ENCODE results near the gene ZP4. TPM values are rescaled to one million over a fixed set of nuclear protein-coding genes. Genes with fewer than 3 reads are reported as not detected.

The ZP4 gene
- total and polyA plus RNA-seq, 9 of the 15 experiments (the other 6 are each of a cell fraction or from before 2014, with no cell fraction given): not detected

- no peak for TF ChIP-seq GTF3C2 (IDR thresholded peaks at IDR 0.05; ENCODE audit: borderline replicate concordance, extremely low read depth, insufficient read length)
- no peak for TF ChIP-seq NFRKB (IDR thresholded peaks at IDR 0.05; ENCODE audit: low read depth)
- no peak for TF ChIP-seq ERF (CRISPR knock-in tag; IDR thresholded peaks at IDR 0.05)
- TF ChIP-seq POLR2B (IDR thresholded peaks at IDR 0.05; ENCODE audit: low read depth, partially characterized antibody): no peak
- no peak for TF ChIP-seq SMARCE1 (IDR thresholded peaks at IDR 0.05)
- TF ChIP-seq ZNF133 (CRISPR knock-in tag; IDR thresholded peaks at IDR 0.05): no peak
- no peak for TF ChIP-seq POLR2AphosphoS2 (IDR thresholded peaks at IDR 0.05; ENCODE audit: low read length)
These were observed 33.3 kb downstream of the ZP4 start (continued) for GRCh38 chr1:237857455-237857854.

GRCh38 chr1:237852342-237852741, 38.4 kb downstream of the ZP4 start:
- DNase-seq (ENCODE audit: extremely low read depth in 1 of 4, low spot score in 3 of 4) (no peak), FAIRE-seq (no peak), ATAC-seq (no peak)
- WGBS (ENCODE audit: insufficient coverage, low coverage, missing lambda C conversion rate): 3% methylated on average over 3 of the region's 3 CpGs
- CTCF ChIA-PET (ENCODE audit: low intra/inter-chr PET ratio): no interaction called here
- Histone ChIP-seq H3K4me2 (ENCODE audit: insufficient read depth, low read length) (no peak overlapping the region), H2AFZ (ENCODE audit: low read depth, low read length) (no peak overlapping the region), H3K9ac (ENCODE audit: insufficient read depth in 1 of 2, low read depth in 2 of 2, low read length in 2 of 2) (no peak overlapping the region), H3K79me2 (ENCODE audit: control insufficient read depth, insufficient read depth, low read length) (no peaks in the 10 kb centered on the region), H3K27ac (ENCODE audit: extremely low read depth, low read depth, low read length) (no peak overlapping the region), H3K9me1 (ENCODE audit: control insufficient read depth, insufficient read depth, low read length) (no peaks in the 10 kb centered on the region), H3K36me3 (ENCODE audit: control insufficient read depth, insufficient read depth, low read length) (no peaks in the 10 kb centered on the region), H3K4me1 (replicated peaks in 1 of 2; ENCODE audit: control insufficient read depth in 2 of 2, insufficient read depth in 2 of 2, low read length in 2 of 2) (no peaks in the 10 kb centered on the region), H3K27me3 (ENCODE audit: control insufficient read depth in 2 of 2, insufficient read depth in 2 of 2, low read length in 2 of 2) (no peaks in the 10 kb centered on the region), H3K9me3 (replicated peaks; ENCODE audit: control insufficient read depth, insufficient read depth, low read depth, low read length) (no peaks in the 10 kb centered on the region), H3K4me3 (no peak overlapping the region), H4K20me1 (replicated peaks; ENCODE audit: control insufficient read depth, insufficient read depth, low read length) (no peaks in the 10 kb centered on the region)
- intact Hi-C loops (cut with micrococcal nuclease): no loop called here
- no TSS peak for BruUV-seq (replicated peaks)
- no peak for TF ChIP-seq YBX1 (IDR thresholded peaks at IDR 0.05)
- POLR2A ChIA-PET: no interaction called here
- in situ Hi-C loops (cut with MboI): no loop called here

Measured in K562 (cell line).